Measurements from ENCODE around the gene PRPF40A.

- no peak for TF ChIP-seq CTCF (IDR thresholded peaks at IDR 0.05; ENCODE audit: low read depth, low read length)
- no peak for TF ChIP-seq EZH2phosphoT487 (IDR thresholded peaks at IDR 0.05; ENCODE audit: low read depth)
Measured at GRCh38 chr2:152607793-152608300, 109.4 kb downstream of the PRPF40A start.

All from OCI-LY3 (cell line).